ENCODE data around the gene BLVRA. TPM values are rescaled to one million over a fixed set of nuclear protein-coding genes. Genes with fewer than 3 reads are reported as not detected.

BLVRA gene
- total RNA-seq, 2 donors from 2014 or later = 29.6 to 54.8 TPM

- H3K27me3 ChIP-seq = no peaks in the 10 kb centered on the region
- no peak overlapping the region for H3K27ac ChIP-seq
- TF ChIP-seq, protein P1, sequence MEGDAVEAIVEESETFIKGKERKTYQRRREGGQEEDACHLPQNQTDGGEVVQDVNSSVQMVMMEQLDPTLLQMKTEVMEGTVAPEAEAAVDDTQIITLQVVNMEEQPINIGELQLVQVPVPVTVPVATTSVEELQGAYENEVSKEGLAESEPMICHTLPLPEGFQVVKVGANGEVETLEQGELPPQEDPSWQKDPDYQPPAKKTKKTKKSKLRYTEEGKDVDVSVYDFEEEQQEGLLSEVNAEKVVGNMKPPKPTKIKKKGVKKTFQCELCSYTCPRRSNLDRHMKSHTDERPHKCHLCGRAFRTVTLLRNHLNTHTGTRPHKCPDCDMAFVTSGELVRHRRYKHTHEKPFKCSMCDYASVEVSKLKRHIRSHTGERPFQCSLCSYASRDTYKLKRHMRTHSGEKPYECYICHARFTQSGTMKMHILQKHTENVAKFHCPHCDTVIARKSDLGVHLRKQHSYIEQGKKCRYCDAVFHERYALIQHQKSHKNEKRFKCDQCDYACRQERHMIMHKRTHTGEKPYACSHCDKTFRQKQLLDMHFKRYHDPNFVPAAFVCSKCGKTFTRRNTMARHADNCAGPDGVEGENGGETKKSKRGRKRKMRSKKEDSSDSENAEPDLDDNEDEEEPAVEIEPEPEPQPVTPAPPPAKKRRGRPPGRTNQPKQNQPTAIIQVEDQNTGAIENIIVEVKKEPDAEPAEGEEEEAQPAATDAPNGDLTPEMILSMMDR (IDR thresholded peaks at IDR 0.05) = no peak
- no peak overlapping the region for H3K4me3 ChIP-seq
- H3K9me3 ChIP-seq = no peaks in the 10 kb centered on the region
- peaks cover 4% of the 10 kb centered on the region for H3K36me3 ChIP-seq
- no peak for DNase-seq (ENCODE audit: low spot score)
- H3K4me1 ChIP-seq = peaks cover 0 to 13% of the 10 kb centered on the region in 2 donors
These were observed 8.1 kb downstream of the BLVRA start for GRCh38 chr7:43766564-43766963.

GRCh38 chr7:43767311-43767710 is 8.8 kb downstream of the BLVRA start:
- no peak for DNase-seq (ENCODE audit: low spot score)
- Histone ChIP-seq H3K36me3 (peaks cover 12% of the 10 kb centered on the region), H3K27ac (no peak overlapping the region), H3K4me3 (no peak overlapping the region), H3K27me3 (no peaks in the 10 kb centered on the region), H3K4me1 (peaks cover 0 to 13% of the 10 kb centered on the region in 2 donors), H3K9me3 (no peaks in the 10 kb centered on the region)
- TF ChIP-seq, protein P1 (IDR thresholded peaks at IDR 0.05) = no peak

DNA sequence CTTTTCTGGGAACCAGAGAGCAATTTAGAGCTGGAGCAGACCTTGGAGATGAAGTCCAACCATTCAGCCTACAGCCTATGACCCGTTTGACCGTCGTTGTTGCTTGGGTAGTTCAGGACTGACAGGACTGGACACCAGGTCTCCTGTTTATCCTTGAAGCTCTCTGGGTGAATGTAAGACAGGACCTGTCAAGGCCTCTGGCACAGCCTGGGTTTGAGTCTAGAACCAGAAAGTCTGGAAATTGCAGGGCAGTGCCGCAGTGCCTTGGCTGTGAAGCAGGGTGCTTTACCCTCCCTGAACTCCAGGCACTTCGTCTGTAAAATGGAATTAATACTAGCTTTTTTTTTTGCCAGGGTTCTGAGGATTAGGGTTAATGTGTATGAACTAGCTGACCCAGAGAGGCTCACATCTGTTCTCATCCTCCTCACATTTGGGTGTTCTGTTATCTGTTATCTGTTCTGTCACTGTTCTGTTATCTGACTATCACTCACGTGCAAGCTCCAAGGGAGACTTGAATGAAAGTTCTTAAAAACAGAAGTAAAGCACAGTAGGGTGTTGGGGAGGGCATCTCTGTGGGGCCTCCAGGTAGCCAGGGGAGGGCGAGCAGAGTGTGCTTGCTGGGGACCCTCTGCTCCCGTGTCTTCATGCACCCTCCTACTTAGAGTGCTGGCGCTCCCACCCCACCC is 9.9 kb downstream of the BLVRA start:
- H3K36me3 ChIP-seq = peaks cover 12% of the 10 kb centered on the region

GRCh38 chr7:43768887-43769272 is 10.4 kb downstream of the BLVRA start:
- TF ChIP-seq, protein P1 (IDR thresholded peaks at IDR 0.05) = no peak
- Histone ChIP-seq H3K4me3 (no peak overlapping the region), H3K9me3 (no peaks in the 10 kb centered on the region)

More for the DNA sequence above, 9.9 kb downstream of the BLVRA start:
- Histone ChIP-seq H3K4me3 (no peak overlapping the region), H3K9me3 (no peaks in the 10 kb centered on the region), H3K27ac (no peak overlapping the region), H3K27me3 (no peaks in the 10 kb centered on the region), H3K4me1 (peaks cover 0 to 13% of the 10 kb centered on the region in 2 donors)
- DNase-seq (ENCODE audit: low spot score) = no peak
- TF ChIP-seq, protein P1 (IDR thresholded peaks at IDR 0.05) = no peak

GRCh38 chr7:43769281-43769680 is 10.8 kb downstream of the BLVRA start:
- TF ChIP-seq, protein P1 (IDR thresholded peaks at IDR 0.05) = no peak
- H3K27ac ChIP-seq = no peak overlapping the region
- no peak overlapping the region for H3K4me3 ChIP-seq
- H3K27me3 ChIP-seq = no peaks in the 10 kb centered on the region
- DNase-seq (ENCODE audit: low spot score) = no peak
- peaks cover 12% of the 10 kb centered on the region for H3K36me3 ChIP-seq
- no peaks in the 10 kb centered on the region for H3K9me3 ChIP-seq
- H3K4me1 ChIP-seq = peaks cover 0 to 7% of the 10 kb centered on the region in 2 donors

More at GRCh38 chr7:43768887-43769272, 10.4 kb downstream of the BLVRA start:
- H3K27me3 ChIP-seq = no peaks in the 10 kb centered on the region
- no peak for DNase-seq (ENCODE audit: low spot score)
- H3K27ac ChIP-seq = no peak overlapping the region
- H3K4me1 ChIP-seq = peaks cover 0 to 11% of the 10 kb centered on the region in 2 donors
- peaks cover 12% of the 10 kb centered on the region for H3K36me3 ChIP-seq
